ENCODE data around the gene TIMM22.
"Not testable (repeated sequence)": the region's sequence is repeated elsewhere in the genome, so short reads cannot be mapped to it uniquely, and the experiment has no call there.

The TIMM22 gene

DNA sequence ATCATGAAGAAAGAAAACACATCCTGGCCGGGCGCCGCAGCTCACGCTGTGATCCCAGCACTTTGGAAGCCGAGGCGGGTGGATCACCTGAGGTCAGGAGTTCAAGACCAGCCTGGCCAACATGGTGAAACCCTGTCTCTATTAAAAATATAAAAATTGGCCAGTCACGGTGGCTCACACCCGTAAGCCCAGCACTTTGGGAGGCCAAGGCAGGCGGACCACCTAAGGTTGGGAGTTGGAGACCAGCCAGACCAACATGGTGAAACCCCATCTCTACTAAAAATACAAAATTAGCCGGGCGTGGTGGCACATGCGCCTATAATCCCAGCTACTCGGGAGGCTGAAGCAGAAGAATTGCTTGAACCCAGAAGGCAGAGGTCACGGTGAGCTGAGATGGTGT, 25.1 kb upstream of the TIMM22 start:
- DNase-seq (ENCODE audit: low read depth in 2 of 2), result not testable (repeated sequence)

DNA sequence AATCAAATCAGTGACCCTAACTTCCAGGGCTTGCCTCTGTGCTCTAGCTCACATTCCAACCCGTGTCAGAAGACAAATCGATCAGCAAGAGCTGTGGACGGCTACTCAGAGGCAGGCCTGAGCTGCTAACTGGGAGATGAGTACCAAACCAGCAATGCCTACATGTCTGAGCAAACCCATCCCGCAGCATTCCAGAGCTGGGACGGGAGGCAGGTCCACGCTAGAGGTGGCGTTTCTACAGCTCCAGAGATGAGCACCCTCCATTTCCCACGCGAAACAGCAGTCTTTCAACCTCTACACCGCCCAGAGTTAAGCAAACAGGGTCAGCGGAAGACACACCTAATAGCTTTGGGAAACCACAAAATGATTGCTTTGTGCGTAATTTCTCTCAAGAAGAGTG, 23.9 kb upstream of the TIMM22 start:
- DNase-seq (ENCODE audit: low read depth in 2 of 2), result no peak

DNA sequence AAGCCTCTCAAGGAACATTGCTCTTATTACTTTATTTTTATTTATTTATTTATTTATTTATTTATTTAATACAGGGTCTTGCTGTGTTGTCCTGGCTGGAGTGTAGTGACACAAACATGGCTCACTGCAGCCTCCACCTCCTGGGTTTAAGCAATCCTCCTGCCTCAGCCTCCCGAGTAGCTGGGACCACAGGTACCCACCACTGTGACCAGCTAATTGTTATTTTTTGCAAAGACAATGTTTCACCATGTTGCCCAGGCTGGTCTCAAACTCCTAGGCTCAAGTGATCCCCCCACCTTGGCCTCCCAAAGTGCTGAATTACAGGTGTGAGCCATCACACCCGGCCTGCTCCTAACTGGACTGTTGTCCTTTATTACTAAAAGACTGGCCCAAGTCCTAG, 22.2 kb upstream of the TIMM22 start:
- DNase-seq (ENCODE audit: low read depth in 2 of 2), result not testable (repeated sequence)

DNA sequence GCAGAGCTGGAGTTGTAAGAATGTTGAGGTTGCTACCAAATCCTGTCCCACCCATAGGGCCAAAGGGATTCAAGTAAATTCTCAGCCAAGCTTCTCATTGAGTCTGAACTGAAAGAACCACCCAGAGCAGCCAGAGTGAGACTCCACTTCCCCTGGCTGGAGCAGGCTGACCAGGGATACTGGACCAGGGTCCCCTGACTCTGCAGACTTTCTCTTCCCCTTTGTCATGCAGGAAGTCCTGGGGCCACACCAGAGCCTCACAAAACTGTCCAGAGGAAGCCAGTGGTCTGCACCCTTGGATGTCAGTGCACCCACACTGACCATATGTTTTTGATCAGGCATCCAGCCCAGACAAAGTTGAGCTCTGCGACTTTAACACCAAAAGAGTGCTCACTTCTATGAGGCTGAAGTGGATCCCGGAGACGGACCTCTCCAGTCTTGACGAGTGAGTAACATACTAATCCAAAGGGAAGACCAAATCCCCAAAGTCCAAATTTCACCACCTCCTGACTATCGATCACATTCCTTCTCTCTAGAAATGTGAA, 21.5 kb upstream of the TIMM22 start:
- DNase-seq (ENCODE audit: low read depth in 2 of 2), result no peak

DNA sequence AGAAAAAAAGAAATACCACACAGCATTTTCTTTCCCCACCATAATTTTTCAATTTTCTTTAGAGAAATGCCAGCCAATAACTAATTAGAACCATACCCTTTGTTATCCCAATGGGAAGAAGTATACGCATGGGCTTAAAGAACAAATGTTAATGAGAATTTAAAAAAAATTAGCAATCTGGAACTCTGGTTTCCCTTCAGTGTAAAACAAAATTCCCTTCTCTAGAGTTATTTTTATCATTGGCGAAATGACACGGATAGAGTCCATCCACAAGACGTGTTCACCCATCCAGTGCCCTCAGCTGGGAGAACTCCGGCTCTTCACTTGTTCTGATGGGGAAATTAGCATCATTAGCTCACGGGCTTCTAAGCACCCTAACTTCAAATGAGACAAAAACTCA, 20.6 kb upstream of the TIMM22 start:
- no peak for DNase-seq (ENCODE audit: low read depth in 2 of 2)

DNA sequence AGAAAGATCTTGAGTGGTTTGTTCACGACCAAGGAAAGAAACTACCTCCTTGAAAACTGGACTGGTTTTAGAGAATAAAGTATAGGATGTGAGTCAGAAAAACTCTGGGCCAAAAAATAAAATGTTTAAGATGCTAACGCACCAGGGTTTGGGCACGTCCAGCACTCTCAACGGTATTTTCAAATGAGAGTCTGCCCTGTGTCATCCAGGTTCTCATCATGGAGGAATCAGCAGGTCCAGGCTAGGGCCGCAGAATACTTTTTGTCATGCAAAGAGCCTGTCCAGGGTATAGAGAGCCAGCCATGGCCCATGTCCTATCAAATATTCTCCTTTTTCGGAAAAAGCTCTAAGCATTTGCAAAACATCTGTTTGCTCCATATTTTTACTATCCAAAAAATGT, 19.8 kb upstream of the TIMM22 start:
- no peak for DNase-seq (ENCODE audit: low read depth in 2 of 2)

DNA sequence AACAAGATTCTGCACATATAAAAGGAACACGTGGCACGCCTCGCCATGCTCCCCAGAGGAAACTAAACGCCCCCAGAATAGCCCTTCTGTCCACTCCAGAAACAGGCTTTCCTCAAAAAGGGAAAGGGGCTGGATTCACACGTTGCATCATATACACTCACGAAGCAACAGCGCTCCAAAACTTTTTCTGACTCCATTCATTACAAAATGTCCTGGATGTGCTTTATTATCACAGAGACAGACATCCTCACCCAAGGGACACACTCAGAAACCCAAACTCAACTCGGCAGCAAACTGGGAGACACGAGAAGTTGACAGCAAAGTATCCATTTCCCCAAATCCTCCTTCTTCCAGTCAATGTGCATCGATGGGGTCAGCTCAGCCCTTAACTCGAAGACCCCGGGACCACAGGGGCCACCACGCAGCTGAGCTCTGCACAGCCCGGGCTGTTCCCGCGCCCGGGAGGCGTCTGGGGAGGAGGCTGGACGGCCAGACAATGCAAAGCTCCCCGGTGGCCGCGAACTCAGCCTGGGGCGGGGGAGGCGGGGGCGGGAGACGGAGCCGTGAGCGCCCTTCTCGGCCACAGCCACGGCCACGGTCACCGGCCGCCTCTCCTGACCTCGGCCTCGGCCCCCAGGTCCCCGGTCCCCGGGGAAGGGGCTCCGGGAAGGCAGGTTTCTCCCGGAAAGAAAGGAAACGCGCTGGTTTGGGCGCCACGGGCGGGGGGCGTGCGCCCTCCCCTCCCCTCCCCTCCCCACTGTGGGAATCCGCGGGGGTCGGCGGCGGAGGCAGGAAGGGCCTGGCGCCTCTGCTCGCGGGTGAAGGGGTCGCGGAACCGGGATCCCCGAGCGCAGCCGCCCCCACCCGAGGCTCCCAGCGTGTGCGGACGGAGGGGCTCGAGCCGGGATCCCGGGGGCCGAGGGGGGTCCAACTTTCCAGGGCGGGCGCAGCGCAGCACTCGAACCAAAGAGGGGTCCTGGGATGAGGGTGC, 18.5 kb upstream of the TIMM22 start:
- no peak for DNase-seq (ENCODE audit: low read depth in 2 of 2)

DNA sequence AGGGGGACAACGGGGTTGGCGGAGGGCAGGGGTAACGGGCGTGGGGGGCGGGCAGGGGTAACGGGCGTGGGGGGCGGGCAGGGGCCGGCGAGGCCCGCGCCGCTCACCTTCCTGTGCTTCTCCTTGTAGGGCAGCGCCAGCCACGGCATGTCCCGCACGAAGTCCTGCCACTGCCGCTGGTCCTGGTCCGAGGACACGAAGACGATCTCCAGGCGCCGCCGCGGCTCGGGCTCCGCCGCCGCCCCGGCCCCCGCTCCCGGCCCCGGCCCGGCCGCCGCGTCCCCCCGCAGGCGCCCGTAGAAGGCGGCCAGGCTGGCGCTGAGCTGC, 17.8 kb upstream of the TIMM22 start:
- DNase-seq (ENCODE audit: low read depth in 2 of 2), result no peak

DNA sequence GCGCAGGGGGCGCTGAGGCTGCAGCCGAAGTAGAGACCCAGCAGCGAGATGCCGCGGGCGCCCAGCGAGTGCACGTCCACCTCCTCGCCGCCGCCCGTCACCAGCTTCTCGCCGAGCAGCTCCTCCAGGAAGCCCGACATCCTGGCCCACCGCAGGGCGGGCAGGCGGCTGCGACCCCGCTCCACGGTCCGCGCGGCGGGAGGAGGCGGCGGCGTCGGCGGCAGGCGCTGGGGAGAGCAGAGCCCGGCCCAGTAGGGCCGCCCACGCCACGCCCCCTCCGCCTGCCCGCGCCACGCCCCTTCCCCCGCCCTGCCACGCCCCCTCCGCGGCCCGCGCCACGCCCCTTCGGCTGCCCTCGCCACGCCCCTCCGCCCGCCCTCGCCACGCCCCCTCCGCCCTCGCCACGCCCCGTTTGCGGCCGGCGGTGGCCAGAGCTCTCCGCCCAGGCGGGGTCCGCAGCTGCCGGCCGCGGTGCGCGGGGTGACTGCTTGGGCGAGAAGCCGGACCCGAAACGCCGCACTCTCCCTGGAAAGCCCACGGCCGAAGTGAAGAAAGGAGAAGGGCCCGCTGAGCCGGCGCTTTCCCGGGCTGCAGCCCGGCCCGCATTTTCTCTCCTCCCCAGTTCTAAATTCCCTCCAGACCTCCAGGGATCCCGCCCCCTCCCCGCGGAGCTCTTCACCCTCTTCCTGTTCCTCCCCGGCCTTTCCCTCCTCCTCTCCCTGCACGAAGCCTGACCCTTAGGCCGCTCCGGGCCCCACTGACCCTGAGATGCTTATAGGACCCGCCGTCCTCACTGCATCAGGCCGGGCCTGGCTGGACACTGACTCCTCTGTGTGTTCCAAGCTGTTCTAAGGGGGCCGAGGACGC, 17.2 kb upstream of the TIMM22 start, which contains the start of gene NXN:
NXN (minus strand) TSS at position 238 of the 867 bp plus-strand sequence.
- DNase-seq (ENCODE audit: low read depth in 2 of 2), result peak; percentile 86 to 89

DNA sequence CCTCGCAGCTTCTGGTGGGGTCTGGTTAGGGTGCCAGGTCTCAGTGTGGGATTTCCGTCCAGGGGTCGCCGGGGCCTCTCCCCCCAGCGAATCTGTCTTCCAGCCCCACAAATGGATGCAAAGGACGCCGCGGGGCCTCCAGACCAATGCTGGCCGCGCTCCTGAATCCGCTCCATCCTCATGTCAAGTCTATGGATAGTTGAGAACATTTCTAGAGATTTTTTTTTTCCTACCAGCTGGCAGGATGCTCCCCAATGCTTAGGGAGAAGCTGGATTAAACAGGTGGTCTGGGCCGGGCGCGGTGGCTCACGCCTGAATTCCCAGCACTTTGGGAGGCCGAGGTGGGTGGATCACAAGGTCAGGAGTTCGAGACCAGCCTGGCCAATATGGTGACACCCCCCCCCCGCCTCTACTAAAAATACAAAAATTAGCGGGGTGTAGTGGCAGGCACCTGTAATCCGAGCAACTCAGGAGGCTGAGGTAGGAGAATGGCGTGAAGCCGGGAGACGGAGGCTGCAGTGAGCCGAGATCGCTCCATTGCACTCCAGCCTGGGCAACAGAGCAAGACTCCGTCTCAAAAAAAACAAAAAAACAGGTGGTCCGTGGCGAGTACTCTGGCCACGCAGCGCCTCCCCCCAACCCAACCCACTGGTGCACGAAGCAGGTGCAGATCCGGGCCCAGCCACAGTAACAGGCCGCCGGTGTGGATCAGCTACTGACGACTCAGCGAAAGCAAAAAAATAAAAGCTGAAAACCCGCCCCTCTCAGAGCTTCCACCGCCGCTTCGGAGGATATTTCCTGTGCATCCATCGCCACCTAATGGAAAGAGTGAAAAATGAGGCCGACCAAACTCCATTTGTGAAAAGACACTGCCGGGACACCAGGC, 16.3 kb upstream of the TIMM22 start:
- DNase-seq (ENCODE audit: low read depth in 2 of 2), result peak; percentile 38 to 53

DNA sequence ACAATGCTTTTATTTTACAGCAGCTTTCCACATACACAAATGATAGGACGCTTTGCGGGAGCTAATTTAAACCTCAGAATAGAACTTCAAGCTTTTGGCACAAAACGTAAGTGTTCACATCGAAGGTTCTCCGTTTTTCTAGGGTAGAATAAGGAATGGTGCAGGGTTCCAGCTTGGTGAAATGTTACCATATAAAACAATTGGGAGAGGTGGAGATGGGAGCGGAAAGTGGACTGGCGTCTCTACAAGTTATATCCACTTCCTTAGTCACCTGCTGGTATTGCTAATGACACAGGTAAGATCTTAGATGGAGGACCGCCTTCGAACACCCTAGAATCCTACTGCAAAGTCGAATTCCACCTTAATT, 15.7 kb upstream of the TIMM22 start:
- DNase-seq (ENCODE audit: low read depth in 2 of 2), result no peak

DNA sequence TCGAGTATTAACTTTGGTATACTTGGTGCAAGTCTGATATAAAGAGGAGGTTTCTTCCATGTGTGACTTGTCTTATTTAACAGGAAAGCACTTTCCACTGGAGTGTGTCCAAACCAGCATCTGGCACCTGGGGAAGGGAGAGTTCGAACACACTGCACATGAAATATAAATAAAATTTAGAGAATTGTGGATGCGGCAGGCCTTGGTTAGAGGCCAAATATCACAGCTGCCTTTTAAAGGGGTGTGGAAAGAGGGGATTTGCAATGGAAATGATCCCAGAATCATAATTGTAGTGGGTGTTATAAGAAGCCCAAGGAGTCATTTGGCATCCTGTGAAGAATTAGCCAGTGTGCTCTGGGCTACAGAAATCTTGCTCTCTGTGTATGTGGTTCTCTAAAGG, 13.0 kb upstream of the TIMM22 start:
- DNase-seq (ENCODE audit: low read depth in 2 of 2), result no peak

DNA sequence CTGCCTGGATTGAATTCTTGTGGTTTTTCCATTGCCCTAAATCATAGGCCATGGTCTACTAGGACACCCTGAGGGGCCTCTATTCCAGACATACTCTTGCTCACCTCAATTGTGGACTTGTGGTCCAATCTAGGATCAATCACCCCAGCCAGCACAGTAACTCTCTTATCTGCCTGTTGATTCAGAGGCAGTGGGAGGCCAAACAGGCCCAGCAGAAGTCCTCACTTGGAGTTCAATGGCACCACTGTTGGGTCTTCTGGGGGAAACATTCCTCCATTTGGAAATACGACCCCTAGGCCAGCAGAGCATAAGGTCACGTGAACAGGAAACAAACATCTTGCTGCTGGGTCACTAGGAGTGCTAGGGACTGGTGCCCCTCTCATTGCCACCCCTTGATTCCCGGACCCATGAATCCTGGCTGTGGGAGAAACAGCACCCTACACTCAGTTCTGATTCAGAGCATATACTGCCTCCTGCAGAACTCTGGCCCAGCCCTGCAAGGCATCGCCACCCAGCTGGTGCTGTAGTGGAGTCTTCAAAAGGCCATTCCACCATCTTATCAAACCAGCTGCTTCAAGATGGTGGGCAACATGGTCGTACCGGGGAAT, 10.5 kb upstream of the TIMM22 start:
- DNase-seq (ENCODE audit: low read depth in 2 of 2), result no peak

DNA sequence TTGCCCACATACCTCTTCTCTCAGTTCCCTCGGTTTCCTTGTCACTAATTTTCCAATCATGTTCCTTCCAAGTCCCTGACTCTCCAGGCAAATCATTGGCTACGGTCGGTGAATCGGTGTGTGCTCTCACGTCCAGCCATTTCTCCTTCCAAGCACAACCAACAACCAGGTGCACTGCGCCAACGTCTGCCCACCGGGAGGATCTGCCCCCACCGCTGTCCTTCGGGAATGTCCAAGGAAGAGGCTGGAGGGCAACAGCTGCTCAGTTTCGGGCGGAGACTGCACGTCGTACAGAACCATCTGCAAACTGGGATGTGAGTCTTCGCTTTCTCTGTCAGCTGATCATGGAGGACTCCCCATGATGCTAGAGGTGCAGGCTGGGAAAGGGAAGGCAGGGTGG, 9.0 kb upstream of the TIMM22 start:
- no peak for DNase-seq (ENCODE audit: low read depth in 2 of 2)

DNA sequence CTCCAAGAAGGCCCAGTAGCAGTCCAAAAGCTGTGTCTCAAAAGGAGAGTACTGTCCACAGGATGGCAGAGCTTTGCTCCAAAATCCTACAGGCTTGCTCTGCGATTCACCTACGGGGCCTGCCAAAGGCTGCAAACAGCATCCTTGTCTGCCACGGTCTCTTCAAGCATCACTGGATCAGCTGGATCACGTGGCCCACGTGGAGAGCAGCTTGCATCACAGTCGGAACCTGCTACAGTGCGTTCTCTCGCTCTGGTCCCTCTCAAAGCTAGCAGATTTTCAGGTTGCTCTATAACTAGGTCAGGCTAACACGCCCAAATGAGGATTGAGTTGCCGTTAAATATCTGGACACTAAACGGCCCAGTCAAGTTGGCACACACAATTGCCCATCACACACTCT, 8.4 kb upstream of the TIMM22 start:
- DNase-seq (ENCODE audit: low read depth in 2 of 2), result no peak

DNA sequence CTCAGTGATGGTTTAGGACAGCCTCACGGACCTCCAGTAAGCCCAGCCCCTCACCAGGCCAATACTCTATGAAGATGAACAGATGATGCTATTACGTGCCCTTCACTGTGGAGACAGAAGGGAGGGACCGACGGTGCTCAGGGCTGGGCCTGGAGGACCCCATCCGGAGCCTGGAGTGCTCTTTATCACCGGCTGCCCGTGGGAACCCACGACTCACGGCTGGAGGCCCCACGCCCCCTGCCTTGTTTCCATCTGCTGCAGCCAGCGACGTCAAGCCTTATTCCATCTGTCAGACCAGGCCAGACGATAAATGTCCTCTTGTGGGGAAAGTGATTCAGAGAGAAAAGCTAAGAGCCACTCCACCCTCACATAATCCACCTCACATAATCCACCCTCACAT, 4.0 kb upstream of the TIMM22 start:
- no peak for DNase-seq (ENCODE audit: low read depth in 2 of 2)

DNA sequence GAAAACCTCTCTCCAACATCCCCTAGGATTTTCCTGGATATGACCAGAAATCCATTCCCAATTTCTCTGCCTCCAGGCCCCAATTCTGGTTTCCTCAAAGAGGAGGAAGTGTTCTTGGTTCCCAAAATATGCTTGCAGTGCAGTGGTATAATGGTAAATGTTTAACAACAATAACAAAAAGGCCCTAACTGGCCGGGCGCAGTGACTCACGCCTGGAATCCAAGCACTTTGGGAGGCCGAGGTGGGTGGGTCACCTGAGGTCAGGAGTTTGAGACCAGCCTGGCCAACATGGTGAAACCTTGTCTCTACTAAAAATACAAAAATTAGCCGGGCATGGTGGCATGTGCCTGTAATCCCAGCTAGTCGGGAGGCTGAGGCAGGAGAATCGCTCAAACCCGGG, 1.6 kb upstream of the TIMM22 start:
- DNase-seq (ENCODE audit: low read depth in 2 of 2), result not testable (repeated sequence)

DNA sequence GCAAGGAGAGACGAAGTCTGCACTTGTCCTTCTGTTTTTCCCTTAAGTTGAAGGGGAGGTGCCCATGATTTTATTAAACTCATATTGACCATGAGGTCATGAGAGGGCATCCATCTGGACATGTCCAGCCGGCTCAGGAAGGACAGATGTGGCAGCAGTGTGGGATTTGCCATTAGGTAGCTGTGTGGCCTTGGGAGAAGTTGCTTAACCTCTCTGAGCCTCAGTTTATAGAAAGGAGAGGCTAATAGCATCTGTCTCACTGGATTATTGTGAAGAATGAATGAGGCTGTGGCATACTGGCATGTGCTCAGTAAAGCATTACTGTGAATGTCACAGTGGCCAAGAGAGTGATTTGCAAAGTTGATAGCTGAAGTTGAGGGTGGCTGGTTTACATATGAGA, 1.2 kb downstream of the TIMM22 start:
- DNase-seq (ENCODE audit: low read depth in 2 of 2), result no peak

DNA sequence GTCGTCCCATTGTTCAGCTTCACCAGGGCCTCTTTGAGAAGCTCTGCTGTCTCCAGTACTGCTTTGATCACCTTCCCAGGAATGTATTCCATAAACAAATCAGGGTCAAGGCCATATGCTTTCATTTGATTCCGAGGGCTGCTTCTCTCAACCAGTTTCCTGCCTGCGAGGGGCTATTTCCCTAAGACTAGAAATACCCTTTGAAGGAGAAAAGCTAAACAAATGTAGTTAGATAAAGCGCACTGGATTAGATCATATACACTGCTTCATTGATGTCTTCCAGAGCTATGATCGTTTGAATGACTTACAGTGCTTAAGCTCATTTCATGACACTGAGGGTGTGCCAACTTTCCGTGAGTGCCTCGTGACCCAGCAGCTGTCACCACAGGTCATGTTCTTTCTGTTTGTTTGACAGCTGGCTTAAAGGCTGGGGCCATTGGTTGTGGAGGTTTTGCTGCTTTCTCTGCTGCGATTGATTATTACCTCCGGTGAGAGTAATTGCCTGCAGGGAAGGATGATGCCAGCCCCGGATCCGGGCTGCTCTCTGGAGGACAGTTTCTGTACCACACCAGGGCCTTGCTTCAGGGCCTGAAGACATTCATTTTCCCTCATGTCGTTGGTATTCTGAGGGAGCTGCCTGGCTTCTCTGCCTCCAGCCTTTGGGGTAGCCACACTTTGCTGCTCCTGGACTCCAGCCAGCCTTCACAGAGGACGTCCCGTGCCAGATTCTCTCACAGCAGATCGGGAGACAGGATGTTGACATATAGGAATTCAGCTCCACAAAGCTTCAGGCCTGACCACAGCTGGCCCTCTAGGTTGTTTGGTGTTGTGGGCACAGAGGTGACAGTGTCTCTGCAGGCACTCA, 3.9 kb downstream of the TIMM22 start:
- no peak for DNase-seq (ENCODE audit: low read depth in 2 of 2)
